ENCODE results near the gene XPO5.
A peak's percentile ranks its signal among the peaks of the same experiment; 100 is the strongest.

XPO5 gene

DNA sequence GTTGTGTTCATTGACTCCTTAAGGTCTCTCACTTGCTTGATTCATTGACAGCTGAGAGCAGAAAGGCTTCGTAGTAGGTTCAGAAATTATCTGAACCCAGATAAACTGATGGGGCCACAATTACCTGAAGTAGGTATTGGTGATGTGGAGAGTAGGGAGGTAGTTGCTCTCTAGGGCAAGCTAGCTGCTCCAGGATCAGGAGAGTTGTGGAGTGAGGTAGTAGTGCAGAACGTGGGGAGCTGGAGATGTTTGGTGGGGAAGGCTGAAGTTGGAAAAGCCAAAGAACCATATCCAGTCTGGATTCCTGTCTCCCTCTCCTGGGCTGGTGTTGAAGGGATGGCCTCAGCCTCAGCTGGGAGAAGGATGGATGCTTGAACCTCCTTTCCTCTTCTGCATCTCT lies 82.6 kb downstream of the XPO5 start:
- H3K36me3 ChIP-seq (ENCODE audit: insufficient read depth, low read length), result peaks cover 12% of the 10 kb centered on the region
- peak overlapping the region; percentile 36 for H3K9ac ChIP-seq (ENCODE audit: low read depth, low read length)
- no peaks in the 10 kb centered on the region for H3K9me3 ChIP-seq (replicated peaks; ENCODE audit: low read length)
- no peaks in the 10 kb centered on the region for H3K27me3 ChIP-seq (ENCODE audit: control insufficient read depth, insufficient read depth, low read length)
- H3K4me2 ChIP-seq (ENCODE audit: low read length), result peak overlapping the region; percentile 77
- H3K4me1 ChIP-seq (ENCODE audit: control insufficient read depth, insufficient read depth, low read length), result peaks cover 80% of the 10 kb centered on the region
- H3K4me3 ChIP-seq (ENCODE audit: low read length), result peak overlapping the region; percentile 54

DNA sequence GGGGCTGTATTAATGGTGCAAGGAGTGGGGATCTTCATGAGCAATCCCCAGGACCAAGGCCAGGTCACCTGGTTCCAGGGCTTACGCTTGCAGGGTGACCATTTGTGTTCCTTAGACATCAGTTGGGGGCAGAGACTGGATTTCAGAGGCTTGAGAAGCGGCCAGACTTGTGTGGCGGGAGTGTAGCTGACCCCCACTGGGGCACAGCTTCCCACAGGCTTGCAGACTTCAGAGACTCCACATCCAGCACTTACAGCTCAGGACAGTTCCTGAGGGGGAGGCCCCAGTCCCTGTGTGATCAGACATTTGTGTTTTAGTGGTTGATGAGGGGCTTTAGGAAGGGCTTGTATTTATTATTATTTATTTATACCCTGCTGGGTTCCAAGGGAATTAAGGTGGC lies 83.2 kb downstream of the XPO5 start:
- Histone ChIP-seq H3K9me3 (replicated peaks; ENCODE audit: low read length) (no peaks in the 10 kb centered on the region), H3K9ac (ENCODE audit: low read depth, low read length) (peak overlapping the region; percentile 36), H3K4me2 (ENCODE audit: low read length) (peak overlapping the region; percentile 77), H3K4me1 (ENCODE audit: control insufficient read depth, insufficient read depth, low read length) (peaks cover 81% of the 10 kb centered on the region), H3K4me3 (ENCODE audit: low read length) (peak overlapping the region; percentile 54), H3K27me3 (ENCODE audit: control insufficient read depth, insufficient read depth, low read length) (no peaks in the 10 kb centered on the region), H3K36me3 (ENCODE audit: insufficient read depth, low read length) (peaks cover 7% of the 10 kb centered on the region)

DNA sequence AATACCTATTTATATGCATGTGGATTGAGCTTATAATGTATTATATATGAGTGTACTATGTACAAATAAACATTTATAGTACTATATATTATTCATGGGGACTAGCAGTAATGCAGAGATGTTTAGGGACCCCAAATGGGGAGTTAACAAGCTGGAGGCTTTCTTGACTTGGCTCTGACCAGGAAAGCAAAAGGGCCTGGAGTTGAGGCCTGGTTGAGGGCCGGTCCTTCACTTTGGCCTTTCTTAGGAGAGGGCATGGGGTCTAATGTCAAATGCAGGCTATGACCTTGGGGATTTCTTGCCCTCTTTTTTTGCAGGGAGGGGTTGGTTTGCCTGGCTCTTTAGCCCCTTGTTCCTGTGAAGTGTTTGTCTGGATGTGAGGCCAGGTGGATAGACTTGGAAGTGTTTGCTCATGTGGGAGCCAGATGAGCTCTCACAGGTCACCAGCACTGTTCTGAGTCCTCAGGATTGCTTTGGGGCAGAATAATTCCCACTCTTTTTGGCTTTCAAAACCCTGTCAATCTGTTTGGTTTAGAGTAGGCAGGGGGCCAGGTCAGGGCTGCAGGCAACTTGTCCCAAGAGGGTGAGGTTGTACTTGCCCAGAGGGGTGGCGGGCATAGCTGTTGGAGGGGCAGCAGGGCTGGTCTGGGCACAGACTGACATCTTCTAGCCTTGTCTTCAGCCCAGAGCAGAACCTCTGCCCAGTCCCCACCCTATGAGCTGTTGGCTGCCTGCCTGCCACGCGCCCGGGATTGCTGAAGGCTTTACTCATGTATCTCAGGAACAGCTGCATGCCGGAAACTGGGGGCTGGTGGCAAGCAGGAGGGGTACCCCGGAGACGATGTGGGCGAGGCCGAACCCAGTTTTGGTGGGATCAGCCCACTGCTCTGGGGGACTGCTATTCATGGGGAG lies 83.8 kb downstream of the XPO5 start:
- Histone ChIP-seq H3K4me2 (ENCODE audit: low read length) (peak overlapping the region; percentile 77), H3K9me3 (replicated peaks; ENCODE audit: low read length) (no peaks in the 10 kb centered on the region), H3K36me3 (ENCODE audit: insufficient read depth, low read length) (peaks cover 8% of the 10 kb centered on the region), H3K4me3 (ENCODE audit: low read length) (peak overlapping the region; percentile 54), H3K4me1 (ENCODE audit: control insufficient read depth, insufficient read depth, low read length) (peaks cover 74% of the 10 kb centered on the region), H3K9ac (ENCODE audit: low read depth, low read length) (peak overlapping the region; percentile 65), H3K27me3 (ENCODE audit: control insufficient read depth, insufficient read depth, low read length) (no peaks in the 10 kb centered on the region)

DNA sequence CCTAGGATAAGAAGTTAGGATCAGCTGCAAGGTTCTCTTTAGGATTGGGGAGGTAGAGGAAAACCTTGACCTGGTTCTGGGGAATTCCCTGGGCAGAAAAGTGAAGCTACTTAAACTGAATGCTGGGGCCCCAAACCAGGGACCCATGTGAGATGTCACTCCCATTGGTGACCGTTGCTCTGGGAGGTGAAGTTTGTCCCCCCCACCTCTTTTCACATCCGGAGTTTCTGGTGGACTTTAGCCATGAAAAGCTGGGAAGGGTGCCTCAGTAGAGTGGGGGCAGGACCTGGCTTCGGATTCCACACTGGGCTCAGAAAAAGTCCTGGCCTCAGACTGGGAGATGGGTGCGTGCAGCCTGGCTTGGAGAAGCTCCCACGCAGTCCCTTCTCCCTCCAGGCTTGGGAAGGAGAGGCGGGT lies 85.3 kb downstream of the XPO5 start:
- no peak overlapping the region for H3K9ac ChIP-seq (ENCODE audit: low read depth, low read length)
- no peak overlapping the region for H3K4me2 ChIP-seq (ENCODE audit: low read length)
- H3K4me3 ChIP-seq (ENCODE audit: low read length), result no peak overlapping the region
- H3K4me1 ChIP-seq (ENCODE audit: control insufficient read depth, insufficient read depth, low read length), result peaks cover 59% of the 10 kb centered on the region
- H3K9me3 ChIP-seq (replicated peaks; ENCODE audit: low read length), result no peaks in the 10 kb centered on the region
- peaks cover 10% of the 10 kb centered on the region for H3K36me3 ChIP-seq (ENCODE audit: insufficient read depth, low read length)
- H3K27me3 ChIP-seq (ENCODE audit: control insufficient read depth, insufficient read depth, low read length), result no peaks in the 10 kb centered on the region

DNA sequence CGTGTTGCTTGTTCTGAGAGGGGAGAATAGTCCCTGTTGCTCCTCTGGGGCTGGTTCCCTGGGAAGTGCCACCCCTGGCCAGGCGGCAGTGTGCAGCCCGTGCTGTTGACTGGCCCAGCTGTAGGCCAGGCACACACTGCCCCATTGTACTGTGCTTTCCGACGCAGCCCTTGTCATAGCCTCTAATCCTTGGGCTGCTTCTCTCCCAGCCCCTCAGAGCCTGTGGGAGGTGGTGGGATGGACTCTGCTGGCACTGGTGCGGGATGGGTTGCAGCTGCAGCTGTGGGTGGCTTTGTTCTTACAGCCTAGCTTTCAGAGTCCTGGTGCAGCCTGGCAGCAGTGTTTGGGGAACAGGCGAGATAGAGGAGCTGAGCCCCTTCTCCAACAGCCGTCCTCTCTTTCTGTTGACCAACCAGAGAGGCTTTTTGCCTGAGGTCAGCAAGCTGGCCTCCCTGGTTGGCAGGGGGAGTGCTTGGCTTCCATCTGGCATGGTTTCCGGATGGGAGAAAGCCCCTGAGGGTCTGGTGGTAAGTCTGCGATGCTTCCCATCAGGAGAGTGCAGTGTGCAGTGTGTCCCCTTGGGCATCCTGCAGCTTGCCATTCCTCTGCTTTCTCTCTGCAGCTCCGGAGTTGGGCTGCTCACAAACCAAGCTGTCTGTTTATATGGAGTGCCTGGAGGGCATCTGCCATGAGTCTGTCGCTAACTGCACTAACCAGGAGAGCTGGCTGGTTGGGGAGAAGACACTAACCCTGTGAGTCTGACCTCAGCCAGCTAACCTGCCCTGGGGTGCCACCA lies 86.4 kb downstream of the XPO5 start:
- Histone ChIP-seq H3K4me2 (ENCODE audit: low read length) (peak overlapping the region; percentile 13), H3K4me1 (ENCODE audit: control insufficient read depth, insufficient read depth, low read length) (peaks cover 49% of the 10 kb centered on the region), H3K9ac (ENCODE audit: low read depth, low read length) (peak overlapping the region; percentile 8), H3K27me3 (ENCODE audit: control insufficient read depth, insufficient read depth, low read length) (no peaks in the 10 kb centered on the region), H3K9me3 (replicated peaks; ENCODE audit: low read length) (no peaks in the 10 kb centered on the region), H3K36me3 (ENCODE audit: insufficient read depth, low read length) (peaks cover 10% of the 10 kb centered on the region), H3K4me3 (ENCODE audit: low read length) (no peak overlapping the region)

DNA sequence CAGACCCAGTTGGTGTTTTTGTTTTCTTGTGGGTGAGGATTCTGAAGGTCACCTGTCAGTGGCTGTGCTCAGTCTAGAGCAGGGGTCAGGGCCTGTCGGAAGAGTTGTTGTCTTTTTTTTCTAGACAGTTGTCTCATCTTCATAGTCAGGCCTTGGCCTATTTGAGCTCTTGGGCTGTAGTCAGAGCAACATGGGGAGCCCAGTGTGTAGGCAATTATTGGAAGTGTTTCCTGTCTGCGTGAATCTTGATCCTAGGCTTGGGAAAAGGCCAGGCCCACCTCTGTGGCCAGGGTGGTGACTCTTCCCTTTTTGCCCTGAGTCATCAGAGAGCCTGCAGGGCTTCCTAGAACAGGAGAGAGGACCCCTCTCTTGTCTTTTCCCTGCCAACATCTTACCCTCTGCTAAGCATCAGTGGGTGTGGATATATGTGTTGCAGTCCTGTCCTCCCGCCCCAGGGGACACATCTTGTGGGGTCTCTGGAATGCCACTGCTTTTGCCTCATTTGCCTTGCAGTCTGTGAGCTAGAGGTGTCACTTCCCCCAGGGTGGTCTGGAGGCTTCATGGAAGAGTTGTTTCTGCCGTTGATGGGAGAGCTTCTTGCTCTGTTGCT lies 87.1 kb downstream of the XPO5 start:
- no peak overlapping the region for H3K4me3 ChIP-seq (ENCODE audit: low read length)
- no peaks in the 10 kb centered on the region for H3K27me3 ChIP-seq (ENCODE audit: control insufficient read depth, insufficient read depth, low read length)
- no peaks in the 10 kb centered on the region for H3K9me3 ChIP-seq (replicated peaks; ENCODE audit: low read length)
- peaks cover 10% of the 10 kb centered on the region for H3K36me3 ChIP-seq (ENCODE audit: insufficient read depth, low read length)
- H3K9ac ChIP-seq (ENCODE audit: low read depth, low read length), result peak overlapping the region; percentile 8
- H3K4me2 ChIP-seq (ENCODE audit: low read length), result peak overlapping the region; percentile 13
- H3K4me1 ChIP-seq (ENCODE audit: control insufficient read depth, insufficient read depth, low read length), result peaks cover 42% of the 10 kb centered on the region

GRCh38 chr6:43481591-43482236 lies 94.1 kb downstream of the XPO5 start:
- H3K9me3 ChIP-seq (replicated peaks; ENCODE audit: low read length), result no peaks in the 10 kb centered on the region
- H3K27me3 ChIP-seq (ENCODE audit: control insufficient read depth, insufficient read depth, low read length), result no peaks in the 10 kb centered on the region
- no peak overlapping the region for H3K4me3 ChIP-seq (ENCODE audit: low read length)
- H3K36me3 ChIP-seq (ENCODE audit: insufficient read depth, low read length), result peaks cover 6% of the 10 kb centered on the region
- H3K4me2 ChIP-seq (ENCODE audit: low read length), result no peak overlapping the region
- no peak overlapping the region for H3K9ac ChIP-seq (ENCODE audit: low read depth, low read length)
- H3K4me1 ChIP-seq (ENCODE audit: control insufficient read depth, insufficient read depth, low read length), result peaks cover 10% of the 10 kb centered on the region

- Histone ChIP-seq H3K4me2 (ENCODE audit: low read length) (no peak overlapping the region), H3K27me3 (ENCODE audit: control insufficient read depth, insufficient read depth, low read length) (no peaks in the 10 kb centered on the region), H3K9ac (ENCODE audit: low read depth, low read length) (no peak overlapping the region), H3K36me3 (ENCODE audit: insufficient read depth, low read length) (peaks cover 6% of the 10 kb centered on the region), H3K4me3 (ENCODE audit: low read length) (no peak overlapping the region), H3K4me1 (ENCODE audit: control insufficient read depth, insufficient read depth, low read length) (peaks cover 10% of the 10 kb centered on the region), H3K9me3 (replicated peaks; ENCODE audit: low read length) (no peaks in the 10 kb centered on the region)
Observed at GRCh38 chr6:43481075-43481474, 94.8 kb downstream of the XPO5 start.

DNA sequence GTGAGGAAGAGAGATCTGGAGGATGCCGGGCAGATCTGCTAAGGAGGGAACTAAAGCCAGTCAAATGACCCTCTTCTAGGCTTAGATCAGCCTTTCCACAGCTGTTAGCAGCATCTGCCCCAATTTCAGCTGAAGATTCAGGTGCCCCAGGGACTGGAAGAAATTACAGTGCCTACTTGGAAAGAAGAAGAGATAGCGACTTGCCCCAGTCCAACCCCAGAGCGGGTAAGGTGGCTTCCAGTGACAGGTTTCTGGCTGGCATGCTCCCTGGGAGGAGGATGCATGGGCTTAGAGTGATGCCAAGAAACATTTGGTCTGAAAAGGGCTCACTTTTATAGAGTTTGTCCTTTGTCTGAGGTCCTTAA lies 97.8 kb downstream of the XPO5 start:
- peaks cover 10% of the 10 kb centered on the region for H3K4me1 ChIP-seq (ENCODE audit: control insufficient read depth, insufficient read depth, low read length)
- peak overlapping the region; percentile 88 for H3K9ac ChIP-seq (ENCODE audit: low read depth, low read length)
- H3K36me3 ChIP-seq (ENCODE audit: insufficient read depth, low read length), result no peaks in the 10 kb centered on the region
- H3K4me2 ChIP-seq (ENCODE audit: low read length), result peak overlapping the region; percentile 99
- no peaks in the 10 kb centered on the region for H3K27me3 ChIP-seq (ENCODE audit: control insufficient read depth, insufficient read depth, low read length)
- H3K9me3 ChIP-seq (replicated peaks; ENCODE audit: low read length), result no peaks in the 10 kb centered on the region
- H3K4me3 ChIP-seq (ENCODE audit: low read length), result peak overlapping the region; percentile 86

DNA sequence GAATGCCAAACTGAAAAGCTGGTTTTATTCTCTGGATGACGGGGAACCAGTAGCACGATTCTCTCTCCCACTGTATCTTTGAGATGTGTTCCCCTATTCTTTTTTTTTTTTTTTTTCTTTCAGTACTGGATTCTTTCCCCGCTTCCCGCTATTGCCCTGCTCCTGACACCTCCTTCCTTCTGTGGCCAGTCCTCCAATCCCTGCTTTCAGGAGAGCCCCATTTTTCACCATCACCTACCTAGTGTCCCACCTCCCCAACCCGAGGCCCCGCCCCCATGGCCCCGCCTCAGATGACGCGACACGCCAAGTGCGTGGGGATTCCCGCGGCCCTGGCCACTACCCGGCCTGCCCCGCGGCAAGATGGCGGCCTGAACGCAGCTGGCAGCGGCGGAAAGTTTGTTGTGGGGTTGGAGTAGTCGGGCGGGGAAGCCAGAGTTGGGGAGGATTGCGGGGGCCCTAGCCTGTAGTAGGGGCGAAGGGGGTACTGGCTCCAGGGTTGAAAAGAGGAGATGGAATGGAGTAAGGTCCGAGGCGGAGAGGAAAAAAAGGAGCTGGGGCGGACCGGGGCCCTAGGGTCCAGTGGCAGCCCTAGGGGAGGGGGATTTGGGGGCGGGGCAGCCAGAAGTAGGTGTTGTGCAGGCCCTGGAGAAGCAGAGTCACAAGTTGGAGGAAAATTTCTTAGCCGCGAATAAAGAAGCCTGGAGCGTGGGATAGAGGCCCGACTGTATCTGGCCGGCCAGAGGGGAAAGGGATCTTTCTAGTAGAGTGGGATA lies 98.4 kb downstream of the XPO5 start, which contains the start of gene TJAP1:
TSS of gene TJAP1 (plus strand) at position 336 of the 773 bp plus-strand sequence. CDS start 21,432 bp downstream, outside the sequence.
- H3K4me2 ChIP-seq (ENCODE audit: low read length), result peak within 1 kb of the TSS; percentile 99
- no peaks in the 10 kb centered on the region for H3K27me3 ChIP-seq (ENCODE audit: control insufficient read depth, insufficient read depth, low read length)
- H3K9ac ChIP-seq (ENCODE audit: low read depth, low read length), result peak within 1 kb of the TSS; percentile 88
- no peaks in the 10 kb centered on the region for H3K36me3 ChIP-seq (ENCODE audit: insufficient read depth, low read length)
- H3K9me3 ChIP-seq (replicated peaks; ENCODE audit: low read length), result no peaks in the 10 kb centered on the region
- peaks cover 10% of the 10 kb centered on the region for H3K4me1 ChIP-seq (ENCODE audit: control insufficient read depth, insufficient read depth, low read length)
- peak within 1 kb of the TSS; percentile 86 for H3K4me3 ChIP-seq (ENCODE audit: low read length)
